Suppressor macrophage treated with lipopolysaccharide for 4 hours (primary cell): Measurements from ENCODE around the gene RNF150.

ENCODE experiments used
- DNase-seq: peaks from one replicate; pipeline ENCODE4 v3.0.0-alpha.2; 2020

Gene RNF150

GRCh38 chr4:140969296-140969695 lies 164.0 kb downstream of the RNF150 start:
- no peak for DNase-seq

GRCh38 chr4:140968371-140968770 lies 164.9 kb downstream of the RNF150 start:
- no peak for DNase-seq

- DNase-seq, result no peak
Measured at GRCh38 chr4:140963883-140964282, 169.4 kb downstream of the RNF150 start.

GRCh38 chr4:140955641-140956040 lies 177.6 kb downstream of the RNF150 start:
- DNase-seq, result no peak

GRCh38 chr4:140952717-140953116 lies 180.6 kb downstream of the RNF150 start:
- DNase-seq, result peak; percentile 18

- DNase-seq, result no peak
Measured at GRCh38 chr4:140947506-140947905, 185.8 kb downstream of the RNF150 start.

- no peak for DNase-seq
Measured at GRCh38 chr4:140945106-140945505, 188.2 kb downstream of the RNF150 start.

GRCh38 chr4:140944572-140944971 lies 188.7 kb downstream of the RNF150 start:
- DNase-seq, result no peak

- no peak for DNase-seq
Measured at GRCh38 chr4:140944199-140944515, 189.1 kb downstream of the RNF150 start.

- no peak for DNase-seq
Measured at GRCh38 chr4:140943486-140944198, 189.6 kb downstream of the RNF150 start.

- no peak for DNase-seq
Measured at GRCh38 chr4:140940589-140940988, 192.7 kb downstream of the RNF150 start.

GRCh38 chr4:140937866-140938265 lies 195.4 kb downstream of the RNF150 start:
- DNase-seq, result no peak

GRCh38 chr4:140935254-140935653 lies 198.0 kb downstream of the RNF150 start:
- DNase-seq, result no peak

GRCh38 chr4:140932501-140933045 lies 200.7 kb downstream of the RNF150 start:
- DNase-seq, result no peak

GRCh38 chr4:140931911-140932310 lies 201.4 kb downstream of the RNF150 start:
- DNase-seq, result no peak

GRCh38 chr4:140930557-140930956 lies 202.7 kb downstream of the RNF150 start:
- no peak for DNase-seq

- DNase-seq, result no peak
Measured at GRCh38 chr4:140930011-140930410, 203.3 kb downstream of the RNF150 start.

- no peak for DNase-seq
Measured at GRCh38 chr4:140928880-140929279, 204.4 kb downstream of the RNF150 start.

- DNase-seq, result no peak
Measured at GRCh38 chr4:140926672-140927071, 206.6 kb downstream of the RNF150 start.

GRCh38 chr4:140925417-140925816 lies 207.9 kb downstream of the RNF150 start:
- no peak for DNase-seq

GRCh38 chr4:140924761-140925392 lies 208.4 kb downstream of the RNF150 start:
- DNase-seq, result no peak

- no peak for DNase-seq
Measured at GRCh38 chr4:140906993-140907962, 226.0 kb downstream of the RNF150 start.

- no peak for DNase-seq
Measured at GRCh38 chr4:140904904-140905303, 228.4 kb downstream of the RNF150 start.
